HG03135 (cell line): Measurements from ENCODE around the gene SUGCT.

Experiments
- ATAC-seq: cut with Tn5 transposase; IDR thresholded peaks from one replicate; pipeline ENCODE4 v1.9.1; 2021; ENCODE audit warnings: mild to moderate bottlenecking, moderate library complexity; ENCODE audit not compliant: unreplicated experiment

The SUGCT gene

GRCh38 chr7:40315277-40315676, 180.5 kb downstream of the SUGCT start:
- ATAC-seq = no peak

- ATAC-seq = no peak
These were observed 181.4 kb downstream of the SUGCT start for GRCh38 chr7:40316176-40316575.

- ATAC-seq = no peak
These were observed 190.1 kb downstream of the SUGCT start for GRCh38 chr7:40324914-40325313.

GRCh38 chr7:40327113-40327512, 192.3 kb downstream of the SUGCT start:
- ATAC-seq = no peak

- no peak for ATAC-seq
These were observed 193.1 kb downstream of the SUGCT start for GRCh38 chr7:40327873-40328272.

GRCh38 chr7:40329601-40330153, 194.9 kb downstream of the SUGCT start:
- ATAC-seq = no peak

- no peak for ATAC-seq
These were observed 195.6 kb downstream of the SUGCT start for GRCh38 chr7:40330408-40330807.

GRCh38 chr7:40331915-40332314, 197.1 kb downstream of the SUGCT start:
- ATAC-seq = no peak

- ATAC-seq = no peak
These were observed 197.7 kb downstream of the SUGCT start for GRCh38 chr7:40332516-40332915.

GRCh38 chr7:40341836-40342235, 207.0 kb downstream of the SUGCT start:
- ATAC-seq = no peak

- ATAC-seq = no peak
These were observed 211.7 kb downstream of the SUGCT start for GRCh38 chr7:40346554-40346953.

GRCh38 chr7:40348126-40348728, 213.4 kb downstream of the SUGCT start:
- ATAC-seq = no peak

GRCh38 chr7:40350100-40350499, 215.3 kb downstream of the SUGCT start:
- ATAC-seq = no peak

GRCh38 chr7:40354711-40355110, 219.9 kb downstream of the SUGCT start:
- no peak for ATAC-seq

- no peak for ATAC-seq
These were observed 221.5 kb downstream of the SUGCT start for GRCh38 chr7:40356312-40356711.

GRCh38 chr7:40356871-40357709, 222.3 kb downstream of the SUGCT start:
- ATAC-seq = no peak

- no peak for ATAC-seq
These were observed 235.0 kb downstream of the SUGCT start for GRCh38 chr7:40369641-40370277.

GRCh38 chr7:40371806-40372440, 237.1 kb downstream of the SUGCT start:
- no peak for ATAC-seq

- ATAC-seq = no peak
These were observed 239.8 kb downstream of the SUGCT start for GRCh38 chr7:40374575-40374974.

GRCh38 chr7:40380111-40380510, 245.3 kb downstream of the SUGCT start:
- ATAC-seq = no peak

- no peak for ATAC-seq
These were observed 247.3 kb downstream of the SUGCT start for GRCh38 chr7:40382145-40382544.
